Measurements from ENCODE around the gene ZNF862.

DNA sequence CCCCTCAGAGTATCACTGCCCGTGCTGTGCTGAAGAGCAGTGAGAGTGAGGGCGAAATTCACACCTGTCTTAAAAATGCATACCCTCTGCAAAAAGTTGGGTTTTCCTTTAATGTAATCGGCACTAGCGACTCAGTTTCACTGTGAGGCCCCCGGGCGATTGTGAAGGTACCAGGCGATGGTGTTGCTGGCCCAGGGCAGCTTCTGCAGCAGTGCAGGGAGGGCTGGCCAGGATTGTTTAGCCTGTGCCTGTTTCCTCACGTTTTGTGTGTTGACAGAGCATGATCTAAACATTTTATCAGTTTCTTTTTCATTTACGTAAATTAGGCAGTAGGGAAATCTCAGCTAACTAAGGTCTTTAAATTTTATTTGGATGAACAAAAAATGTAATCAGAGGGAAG is 13.3 kb downstream of the ZNF862 start:
- TF ChIP-seq POLR2AphosphoS5 (IDR thresholded peaks at IDR 0.05) (no peak), POLR2A (IDR thresholded peaks at IDR 0.05) (no peak)
- TF ChIP-seq, protein P1, sequence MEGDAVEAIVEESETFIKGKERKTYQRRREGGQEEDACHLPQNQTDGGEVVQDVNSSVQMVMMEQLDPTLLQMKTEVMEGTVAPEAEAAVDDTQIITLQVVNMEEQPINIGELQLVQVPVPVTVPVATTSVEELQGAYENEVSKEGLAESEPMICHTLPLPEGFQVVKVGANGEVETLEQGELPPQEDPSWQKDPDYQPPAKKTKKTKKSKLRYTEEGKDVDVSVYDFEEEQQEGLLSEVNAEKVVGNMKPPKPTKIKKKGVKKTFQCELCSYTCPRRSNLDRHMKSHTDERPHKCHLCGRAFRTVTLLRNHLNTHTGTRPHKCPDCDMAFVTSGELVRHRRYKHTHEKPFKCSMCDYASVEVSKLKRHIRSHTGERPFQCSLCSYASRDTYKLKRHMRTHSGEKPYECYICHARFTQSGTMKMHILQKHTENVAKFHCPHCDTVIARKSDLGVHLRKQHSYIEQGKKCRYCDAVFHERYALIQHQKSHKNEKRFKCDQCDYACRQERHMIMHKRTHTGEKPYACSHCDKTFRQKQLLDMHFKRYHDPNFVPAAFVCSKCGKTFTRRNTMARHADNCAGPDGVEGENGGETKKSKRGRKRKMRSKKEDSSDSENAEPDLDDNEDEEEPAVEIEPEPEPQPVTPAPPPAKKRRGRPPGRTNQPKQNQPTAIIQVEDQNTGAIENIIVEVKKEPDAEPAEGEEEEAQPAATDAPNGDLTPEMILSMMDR (IDR thresholded peaks at IDR 0.05): no peak

Data from stomach (tissue), 4 donors.